Activated naive CD8-positive, alpha-beta T cell treated with anti-CD3 and anti-CD28 coated beads, Interleukin-2, amount 10 ng/mL, durations not matched to agents 7 days and 5 days (primary cell): Measurements from ENCODE around the gene FEM1B. TPM values are rescaled to one million over a fixed set of nuclear protein-coding genes. Genes with fewer than 3 reads are reported as not detected.

Source experiments
- ATAC-seq: fragments of 150-1000 bp; cut with Tn5 transposase; one replicate; pipeline ENCODE4 v1.10.0; 2021; ENCODE audit warnings: low read depth, moderate library complexity
- POLR2A ChIA-PET: fragments of 350-600 bp; sonication (Branson Sonifier 250); formaldehyde crosslinking; loops from one replicate; lab custom pipeline; 2021; ENCODE audit warnings: antibody characterized with exemption; lab: Charles Lee
- DNase-seq: peaks from one replicate; pipeline ENCODE4 v3.0.0; 2021
- H3K27ac Mint-ChIP-seq: one replicate; pipeline ENCODE4 v1.8.0; 2022; ENCODE audit warnings: mild to moderate bottlenecking, mixed read lengths
- H3K27me3 Mint-ChIP-seq: one replicate; pipeline ENCODE4 v1.8.0; 2022; ENCODE audit warnings: mild to moderate bottlenecking, moderate library complexity, mixed read lengths
- H3K36me3 Mint-ChIP-seq: one replicate; pipeline ENCODE4 v1.8.0; 2021; ENCODE audit warnings: mild to moderate bottlenecking, mixed read lengths
- H3K4me1 Mint-ChIP-seq: one replicate; pipeline ENCODE4 v1.8.0; 2021; ENCODE audit warnings: mixed read lengths
- H3K4me3 Mint-ChIP-seq: one replicate; pipeline ENCODE4 v1.8.0; 2022; ENCODE audit warnings: mild to moderate bottlenecking, moderate library complexity, mixed read lengths
- H3K9me3 Mint-ChIP-seq: one replicate; pipeline ENCODE4 v1.8.0; 2021; ENCODE audit warnings: mixed read lengths
- total RNA-seq, 2 experiments: library from RNA; stranded (reverse); gene quantifications; one replicate each; pipeline ENCODE4 v1.2.3, GENCODE V29; 2021

Gene FEM1B
- total RNA-seq, 2 experiments from 2014 or later: 51.9 to 54.0 TPM

GRCh38 chr15:68239025-68239424, 38.5 kb upstream of the FEM1B start:
- DNase-seq: no peak
- peaks cover 12% of the 10 kb centered on the region for H3K27me3 Mint-ChIP-seq
- H3K9me3 Mint-ChIP-seq: peaks cover 7% of the 10 kb centered on the region
- H3K4me1 Mint-ChIP-seq: peaks cover 2% of the 10 kb centered on the region
- H3K27ac Mint-ChIP-seq: no peak overlapping the region
- H3K36me3 Mint-ChIP-seq: peaks cover 5% of the 10 kb centered on the region
- H3K4me3 Mint-ChIP-seq: no peak overlapping the region
- POLR2A ChIA-PET: no interaction called here
- no peak for ATAC-seq

- ATAC-seq (no peak), DNase-seq (no peak)
- Mint-ChIP-seq H3K27me3 (peaks cover 16% of the 10 kb centered on the region), H3K4me1 (peaks cover 2% of the 10 kb centered on the region), H3K9me3 (peaks cover 11% of the 10 kb centered on the region), H3K27ac (no peak overlapping the region), H3K36me3 (peaks cover 8% of the 10 kb centered on the region), H3K4me3 (no peak overlapping the region)
- POLR2A ChIA-PET: interaction anchor here (0.9 kb wide), 1 partner anchor 32 kb away, joined by 3 read pairs; no protein-coding TSS in a partner anchor
Measured at GRCh38 chr15:68241088-68241935, 36.2 kb upstream of the FEM1B start.

- no peaks in the 10 kb centered on the region for H3K4me1 Mint-ChIP-seq
- peaks cover 5% of the 10 kb centered on the region for H3K36me3 Mint-ChIP-seq
- H3K27me3 Mint-ChIP-seq: peaks cover 30% of the 10 kb centered on the region
- no peak for DNase-seq
- ATAC-seq: no peak
- POLR2A ChIA-PET: no interaction called here
- H3K9me3 Mint-ChIP-seq: peaks cover 11% of the 10 kb centered on the region
- no peak overlapping the region for H3K27ac Mint-ChIP-seq
- no peak overlapping the region for H3K4me3 Mint-ChIP-seq
Measured at GRCh38 chr15:68244235-68244634, 33.3 kb upstream of the FEM1B start.

- DNase-seq (no peak), ATAC-seq (no peak)
- Mint-ChIP-seq H3K36me3 (peaks cover 3% of the 10 kb centered on the region), H3K27ac (no peak overlapping the region), H3K27me3 (peaks cover 33% of the 10 kb centered on the region), H3K4me3 (no peak overlapping the region), H3K9me3 (peaks cover 3% of the 10 kb centered on the region), H3K4me1 (no peaks in the 10 kb centered on the region)
- POLR2A ChIA-PET: no interaction called here
Measured at GRCh38 chr15:68249058-68249713, 28.4 kb upstream of the FEM1B start.

DNA sequence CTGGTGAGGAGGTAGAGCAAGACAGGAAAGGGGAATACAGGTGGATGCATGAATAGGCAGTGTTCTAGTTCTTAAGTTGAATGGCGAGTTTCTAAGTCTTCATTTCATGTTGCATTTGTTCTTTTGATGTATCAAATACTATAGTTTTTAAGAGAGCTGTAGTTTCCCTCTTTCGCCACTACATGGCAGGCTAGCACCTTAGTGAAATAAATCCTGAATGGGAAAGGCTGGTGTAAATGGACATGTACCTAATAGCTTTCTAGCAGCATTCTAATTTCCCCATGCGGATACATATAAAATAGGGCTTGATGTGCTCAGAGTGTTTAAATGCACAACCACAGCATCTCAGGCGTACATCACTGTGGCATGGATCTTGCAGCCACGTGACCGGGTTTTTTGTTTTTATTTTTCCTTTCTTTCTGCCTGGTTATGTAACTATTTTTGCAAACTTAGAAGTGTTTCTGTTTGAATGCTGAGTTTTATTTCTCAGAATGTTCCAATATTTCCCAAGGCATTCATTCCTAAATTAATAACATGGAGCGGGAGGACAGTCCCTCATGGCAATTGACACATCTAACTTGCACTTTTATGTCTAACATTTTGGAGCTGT, 24.5 kb upstream of the FEM1B start:
- POLR2A ChIA-PET: interaction anchor here (1.3 to 1.8 kb wide), 3 partner anchors 25 to 53 kb away, joined by 5 to 18 read pairs (median 8); partner anchors contain the start of gene FEM1B
- H3K36me3 Mint-ChIP-seq: no peaks in the 10 kb centered on the region
- peak; percentile 34 for ATAC-seq
- peaks cover 36% of the 10 kb centered on the region for H3K27me3 Mint-ChIP-seq
- no peak overlapping the region for H3K27ac Mint-ChIP-seq
- peaks cover 3% of the 10 kb centered on the region for H3K4me1 Mint-ChIP-seq
- DNase-seq: no peak
- H3K4me3 Mint-ChIP-seq: no peak overlapping the region
- H3K9me3 Mint-ChIP-seq: no peaks in the 10 kb centered on the region

GRCh38 chr15:68256675-68257450, 20.7 kb upstream of the FEM1B start:
- H3K4me1 Mint-ChIP-seq: peaks cover 6% of the 10 kb centered on the region
- peaks cover 25% of the 10 kb centered on the region for H3K27me3 Mint-ChIP-seq
- H3K4me3 Mint-ChIP-seq: peak overlapping the region; percentile 65
- H3K36me3 Mint-ChIP-seq: no peaks in the 10 kb centered on the region
- peak; percentile 66 for ATAC-seq
- peak overlapping the region; percentile 60 for H3K27ac Mint-ChIP-seq
- DNase-seq: peak; percentile 74
- H3K9me3 Mint-ChIP-seq: no peaks in the 10 kb centered on the region
- POLR2A ChIA-PET: interaction anchor here (0.8 to 1.1 kb wide), 2 partner anchors 21 to 50 kb away, joined by 3 to 11 read pairs; partner anchors contain the start of gene FEM1B

DNA sequence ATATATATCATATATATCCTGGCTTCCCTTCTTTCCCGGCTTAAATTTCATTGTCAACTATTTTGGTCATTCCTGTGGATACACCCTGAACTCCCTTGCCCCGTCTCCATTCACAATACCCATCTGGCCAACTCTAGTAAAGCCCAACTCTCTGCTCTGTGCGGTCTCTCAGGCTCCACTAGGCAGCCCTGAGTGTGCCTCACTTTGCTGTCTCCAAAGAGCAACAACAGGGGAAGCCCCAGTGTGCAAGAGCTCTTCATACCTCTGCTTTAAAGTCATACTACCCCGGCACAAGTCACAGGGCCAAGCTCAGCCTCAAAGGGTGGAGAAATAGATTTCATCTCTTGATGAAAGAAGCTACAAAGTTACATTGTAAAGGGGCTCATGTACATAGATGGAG, 18.9 kb upstream of the FEM1B start:
- Mint-ChIP-seq H3K27ac (no peak overlapping the region), H3K4me1 (peaks cover 6% of the 10 kb centered on the region), H3K27me3 (peaks cover 24% of the 10 kb centered on the region), H3K36me3 (no peaks in the 10 kb centered on the region), H3K4me3 (no peak overlapping the region), H3K9me3 (no peaks in the 10 kb centered on the region)
- DNase-seq (no peak), ATAC-seq (peak; percentile 58)
- POLR2A ChIA-PET: interaction anchor here (0.6 to 1.8 kb wide), 2 partner anchors 19 to 22 kb away, joined by 3 to 6 read pairs; partner anchors contain the start of gene FEM1B

GRCh38 chr15:68259883-68260282, 17.7 kb upstream of the FEM1B start:
- Mint-ChIP-seq H3K4me1 (peaks cover 6% of the 10 kb centered on the region), H3K27ac (no peak overlapping the region), H3K27me3 (peaks cover 33% of the 10 kb centered on the region), H3K36me3 (no peaks in the 10 kb centered on the region), H3K4me3 (no peak overlapping the region), H3K9me3 (no peaks in the 10 kb centered on the region)
- DNase-seq (no peak), ATAC-seq (no peak)
- POLR2A ChIA-PET: interaction anchor here (0.6 to 1.8 kb wide), 2 partner anchors 9 to 18 kb away, joined by 4 to 6 read pairs; partner anchors contain the start of gene FEM1B

DNA sequence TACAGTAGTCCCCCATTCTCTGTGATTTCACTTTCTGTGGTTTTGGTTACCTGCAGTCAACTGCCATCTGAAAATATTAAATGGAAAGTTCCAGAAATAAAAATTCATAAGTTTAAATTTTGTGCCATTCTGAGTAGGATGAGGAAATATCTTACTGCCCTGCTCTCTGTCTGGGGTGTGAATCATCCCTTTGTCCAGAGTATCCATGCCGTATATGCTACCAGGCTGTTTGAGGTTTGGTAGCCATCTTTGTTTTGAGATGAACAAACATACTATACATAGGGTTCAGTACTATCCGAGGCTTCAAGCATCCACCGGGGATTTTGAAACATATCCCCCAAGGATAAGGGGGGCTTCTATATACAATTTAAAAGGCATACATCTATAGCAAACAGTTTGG, 16.3 kb upstream of the FEM1B start:
- Mint-ChIP-seq H3K27me3 (peaks cover 28% of the 10 kb centered on the region), H3K27ac (no peak overlapping the region), H3K4me1 (peaks cover 4% of the 10 kb centered on the region), H3K36me3 (no peaks in the 10 kb centered on the region), H3K4me3 (no peak overlapping the region), H3K9me3 (no peaks in the 10 kb centered on the region)
- POLR2A ChIA-PET: interaction anchor here (1.3 kb wide), 1 partner anchor 17 kb away, joined by 3 read pairs; the partner anchor contains the start of gene FEM1B
- no peak for ATAC-seq
- no peak for DNase-seq

DNA sequence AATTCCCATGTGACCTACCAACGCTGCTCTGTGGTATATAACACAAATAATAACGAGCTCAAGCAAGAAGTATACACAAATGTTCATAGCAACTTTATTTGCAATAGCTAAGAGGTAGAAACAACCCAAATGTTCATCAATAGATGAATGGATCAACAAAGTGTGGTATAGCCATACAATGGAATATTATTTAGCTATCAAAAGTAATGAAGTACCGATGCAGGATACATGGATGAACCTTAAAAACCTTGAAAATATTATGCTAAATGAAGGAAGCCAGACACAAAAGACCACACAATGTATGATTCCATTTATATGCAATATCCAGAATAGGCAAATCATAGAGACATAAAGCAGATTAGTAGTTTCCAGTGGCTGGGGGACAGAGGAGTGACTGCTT, 15.6 kb upstream of the FEM1B start:
- H3K9me3 Mint-ChIP-seq: no peaks in the 10 kb centered on the region
- H3K27ac Mint-ChIP-seq: no peak overlapping the region
- POLR2A ChIA-PET: interaction anchor here (1.3 kb wide), 1 partner anchor 16 kb away, joined by 3 read pairs; the partner anchor contains the start of gene FEM1B
- no peaks in the 10 kb centered on the region for H3K36me3 Mint-ChIP-seq
- peaks cover 29% of the 10 kb centered on the region for H3K27me3 Mint-ChIP-seq
- DNase-seq: no peak
- peaks cover 4% of the 10 kb centered on the region for H3K4me1 Mint-ChIP-seq
- no peak overlapping the region for H3K4me3 Mint-ChIP-seq
- ATAC-seq: no peak

DNA sequence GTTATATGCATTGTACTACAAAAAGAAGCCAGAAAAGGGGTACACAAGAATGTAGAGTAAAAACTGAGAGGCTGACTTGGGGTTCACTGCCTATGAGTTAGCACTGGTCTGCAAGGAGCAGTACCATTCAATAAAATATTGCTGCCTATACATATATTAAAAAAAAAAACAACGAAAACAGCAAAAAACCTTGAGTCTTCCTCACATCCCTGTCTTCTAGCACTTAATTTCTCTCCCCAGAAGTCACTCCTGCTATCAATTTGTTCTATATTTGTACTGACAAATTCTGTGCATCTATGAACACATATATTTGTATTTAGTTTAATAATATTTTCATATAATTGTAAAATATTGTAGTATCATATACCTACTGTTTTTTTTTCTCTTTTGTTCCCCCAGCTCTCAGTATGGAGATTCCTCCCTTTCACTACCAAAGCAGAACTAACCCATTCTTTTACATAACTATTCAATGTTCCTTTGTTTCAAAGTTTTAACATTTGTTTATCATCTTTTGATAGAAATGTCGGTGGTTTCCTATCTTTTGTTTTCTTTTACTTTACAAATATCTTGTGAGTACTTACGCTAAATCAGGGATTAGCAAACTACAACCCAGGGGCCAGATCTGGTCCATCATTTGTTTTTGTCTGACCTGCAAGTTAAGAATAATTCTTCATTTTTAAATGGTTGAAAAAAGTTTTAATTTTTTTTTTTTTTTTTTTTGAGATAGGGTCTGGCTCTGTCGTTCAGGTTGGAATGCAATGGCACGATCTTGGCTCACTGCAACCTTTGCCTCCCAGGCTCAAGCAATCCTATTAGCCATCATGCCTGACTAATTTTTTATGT, 14.8 kb upstream of the FEM1B start:
- ATAC-seq (no peak), DNase-seq (no peak)
- H3K9me3 Mint-ChIP-seq: no peaks in the 10 kb centered on the region
- peaks cover 4% of the 10 kb centered on the region for H3K4me1 Mint-ChIP-seq
- H3K27ac Mint-ChIP-seq: no peak overlapping the region
- no peaks in the 10 kb centered on the region for H3K36me3 Mint-ChIP-seq
- peaks cover 35% of the 10 kb centered on the region for H3K27me3 Mint-ChIP-seq
- POLR2A ChIA-PET: interaction anchor here (1.3 kb wide), 1 partner anchor 15 kb away, joined by 3 read pairs; the partner anchor contains the start of gene FEM1B
- H3K4me3 Mint-ChIP-seq: no peak overlapping the region

GRCh38 chr15:68264282-68264681, 13.3 kb upstream of the FEM1B start:
- ATAC-seq (no peak), DNase-seq (no peak)
- H3K36me3 Mint-ChIP-seq: no peaks in the 10 kb centered on the region
- POLR2A ChIA-PET: interaction anchor here (1.5 kb wide), 1 partner anchor 13 kb away, joined by 3 read pairs; the partner anchor contains the start of gene FEM1B
- no peaks in the 10 kb centered on the region for H3K9me3 Mint-ChIP-seq
- no peaks in the 10 kb centered on the region for H3K4me1 Mint-ChIP-seq
- H3K27me3 Mint-ChIP-seq: peaks cover 43% of the 10 kb centered on the region
- H3K4me3 Mint-ChIP-seq: no peak overlapping the region
- H3K27ac Mint-ChIP-seq: no peak overlapping the region
